Astrocyte (in vitro differentiated cells and primary cell): Measurements from ENCODE around the gene FBXL16. TPM values are rescaled to one million over a fixed set of nuclear protein-coding genes. Genes with fewer than 3 reads are reported as not detected.
A peak's percentile ranks its signal among the peaks of the same experiment; 100 is the strongest.

Experiments
- DNase-seq: peaks from one replicate; pipeline ENCODE4 v3.0.0-alpha.2; 2010; ENCODE audit warnings: low read depth
- FAIRE-seq: peaks from 2 replicates; lab custom pipeline; 2011; peaks lifted over from hg19 to GRCh38; lab: Jason Lieb, UNC
- H2AFZ ChIP-seq: 2 replicates; pipeline ENCODE4 v1.6.0; 2012; ENCODE audit warnings: low read depth, low read length, inconsistent platforms
- H3K27ac ChIP-seq: 2 replicates; pipeline ENCODE4 v1.5.1; 2011; ENCODE audit warnings: low read depth, low read length, inconsistent platforms
- H3K27me3 ChIP-seq: 2 replicates; pipeline ENCODE4 v1.6.0; 2011; ENCODE audit warnings: low read length, inconsistent platforms; ENCODE audit not compliant: insufficient read depth
- H3K36me3 ChIP-seq: 2 replicates; pipeline ENCODE4 v1.5.1; 2011; ENCODE audit warnings: low read length, inconsistent platforms; ENCODE audit not compliant: insufficient read depth
- H3K4me1 ChIP-seq: 2 replicates; pipeline ENCODE4 v1.5.1; 2011; ENCODE audit warnings: low read length, inconsistent platforms; ENCODE audit not compliant: insufficient read depth
- H3K4me2 ChIP-seq: 2 replicates; pipeline ENCODE4 v1.6.0; 2012; ENCODE audit warnings: low read length, inconsistent platforms
- H3K4me3 ChIP-seq: 2 replicates; pipeline ENCODE4 v1.5.1; 2011; ENCODE audit warnings: low read depth, mild to moderate bottlenecking, low read length, inconsistent platforms; ENCODE audit not compliant: insufficient read depth
- H3K79me2 ChIP-seq: 2 replicates; pipeline ENCODE4 v1.6.0; 2012; ENCODE audit warnings: mild to moderate bottlenecking, low read length, inconsistent platforms; ENCODE audit not compliant: insufficient read depth
- H3K9ac ChIP-seq: 2 replicates; pipeline ENCODE4 v1.6.0; 2012; ENCODE audit warnings: mild to moderate bottlenecking, low read length, inconsistent platforms
- H3K9me3 ChIP-seq: 2 replicates; pipeline ENCODE4 v1.5.1; 2012; ENCODE audit warnings: low read depth, mild to moderate bottlenecking, low read length, inconsistent platforms; ENCODE audit not compliant: insufficient read depth
- H4K20me1 ChIP-seq: 2 replicates; pipeline ENCODE4 v1.6.0; 2012; ENCODE audit warnings: low read length, inconsistent platforms; ENCODE audit not compliant: insufficient read depth
- H3K27ac Mint-ChIP-seq: one replicate; pipeline ENCODE4 v1.8.0; 2021; ENCODE audit warnings: mild to moderate bottlenecking, mixed read lengths; ENCODE audit not compliant: unreplicated experiment
- H3K27me3 Mint-ChIP-seq: one replicate; pipeline ENCODE4 v1.8.0; 2021; ENCODE audit warnings: low read depth, mixed read lengths; ENCODE audit not compliant: unreplicated experiment
- H3K36me3 Mint-ChIP-seq: one replicate; pipeline ENCODE4 v1.8.0; 2021; ENCODE audit warnings: low read depth, mixed read lengths; ENCODE audit not compliant: unreplicated experiment
- H3K4me1 Mint-ChIP-seq: one replicate; pipeline ENCODE4 v1.8.0; 2021; ENCODE audit warnings: low read depth, mixed read lengths; ENCODE audit not compliant: unreplicated experiment
- H3K4me3 Mint-ChIP-seq: one replicate; pipeline ENCODE4 v1.8.0; 2021; ENCODE audit warnings: mild to moderate bottlenecking, moderate library complexity, mixed read lengths; ENCODE audit not compliant: unreplicated experiment
- H3K9me3 Mint-ChIP-seq: one replicate; pipeline ENCODE4 v1.8.0; 2021; ENCODE audit warnings: mild to moderate bottlenecking, mixed read lengths; ENCODE audit not compliant: unreplicated experiment
- EZH2 ChIP-seq: IDR thresholded peaks from 2 replicates; pipeline ENCODE4 v1.6.1; 2012; ENCODE audit warnings: mild to moderate bottlenecking, low read length, inconsistent platforms; ENCODE audit not compliant: insufficient read depth
- total RNA-seq: library from RNA; stranded (reverse); gene quantifications from 2 replicates; pipeline ENCODE4 v1.2.1, GENCODE V29; 2021
- TF ChIP-seq, protein P1 (sequence below): IDR thresholded peaks from 2 replicates; pipeline ENCODE4 v1.5.1; 2011; ENCODE audit warnings: low read depth, mild to moderate bottlenecking, inconsistent platforms, low read length, moderate library complexity; ENCODE audit not compliant: insufficient read depth

Gene FBXL16
- total RNA-seq, 1 donor from 2014 or later, result 5.2 TPM

DNA sequence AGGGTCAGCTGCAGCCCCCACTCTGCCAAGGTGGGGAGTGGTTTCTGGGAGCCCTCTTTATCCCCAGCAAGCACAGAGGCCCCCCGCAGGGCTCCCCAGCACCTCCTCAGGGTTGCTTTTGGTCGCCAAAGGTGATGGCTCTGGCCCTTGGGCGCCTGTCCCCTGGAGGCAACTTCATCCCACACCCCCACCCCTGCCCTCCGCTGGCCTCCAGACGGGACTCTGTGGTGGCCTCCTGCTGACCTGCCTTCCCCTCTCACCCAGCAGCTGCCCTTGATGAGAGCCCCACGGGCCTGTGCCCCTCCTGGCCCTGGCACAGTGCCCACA is 45.5 kb downstream of the FBXL16 start:
- H3K9me3 ChIP-seq, result no peaks in the 10 kb centered on the region
- no peak overlapping the region for H3K4me3 ChIP-seq
- no peak overlapping the region for H3K27ac Mint-ChIP-seq
- no peak overlapping the region for H3K4me2 ChIP-seq
- DNase-seq (no peak), FAIRE-seq (no peak)
- H3K79me2 ChIP-seq, result no peaks in the 10 kb centered on the region
- H3K27me3 Mint-ChIP-seq, result no peaks in the 10 kb centered on the region
- no peaks in the 10 kb centered on the region for H3K27me3 ChIP-seq
- no peaks in the 10 kb centered on the region for H3K4me1 Mint-ChIP-seq
- no peaks in the 10 kb centered on the region for H4K20me1 ChIP-seq
- no peaks in the 10 kb centered on the region for H3K4me1 ChIP-seq
- H3K36me3 ChIP-seq, result no peaks in the 10 kb centered on the region
- no peak overlapping the region for H3K9ac ChIP-seq
- no peaks in the 10 kb centered on the region for H3K9me3 Mint-ChIP-seq
- no peak overlapping the region for H3K27ac ChIP-seq
- H2AFZ ChIP-seq, result peak overlapping the region; percentile 47
- TF ChIP-seq, protein P1, sequence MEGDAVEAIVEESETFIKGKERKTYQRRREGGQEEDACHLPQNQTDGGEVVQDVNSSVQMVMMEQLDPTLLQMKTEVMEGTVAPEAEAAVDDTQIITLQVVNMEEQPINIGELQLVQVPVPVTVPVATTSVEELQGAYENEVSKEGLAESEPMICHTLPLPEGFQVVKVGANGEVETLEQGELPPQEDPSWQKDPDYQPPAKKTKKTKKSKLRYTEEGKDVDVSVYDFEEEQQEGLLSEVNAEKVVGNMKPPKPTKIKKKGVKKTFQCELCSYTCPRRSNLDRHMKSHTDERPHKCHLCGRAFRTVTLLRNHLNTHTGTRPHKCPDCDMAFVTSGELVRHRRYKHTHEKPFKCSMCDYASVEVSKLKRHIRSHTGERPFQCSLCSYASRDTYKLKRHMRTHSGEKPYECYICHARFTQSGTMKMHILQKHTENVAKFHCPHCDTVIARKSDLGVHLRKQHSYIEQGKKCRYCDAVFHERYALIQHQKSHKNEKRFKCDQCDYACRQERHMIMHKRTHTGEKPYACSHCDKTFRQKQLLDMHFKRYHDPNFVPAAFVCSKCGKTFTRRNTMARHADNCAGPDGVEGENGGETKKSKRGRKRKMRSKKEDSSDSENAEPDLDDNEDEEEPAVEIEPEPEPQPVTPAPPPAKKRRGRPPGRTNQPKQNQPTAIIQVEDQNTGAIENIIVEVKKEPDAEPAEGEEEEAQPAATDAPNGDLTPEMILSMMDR, result no peak
- no peak for TF ChIP-seq EZH2
- H3K36me3 Mint-ChIP-seq, result peaks cover 2% of the 10 kb centered on the region
- H3K4me3 Mint-ChIP-seq, result no peak overlapping the region

DNA sequence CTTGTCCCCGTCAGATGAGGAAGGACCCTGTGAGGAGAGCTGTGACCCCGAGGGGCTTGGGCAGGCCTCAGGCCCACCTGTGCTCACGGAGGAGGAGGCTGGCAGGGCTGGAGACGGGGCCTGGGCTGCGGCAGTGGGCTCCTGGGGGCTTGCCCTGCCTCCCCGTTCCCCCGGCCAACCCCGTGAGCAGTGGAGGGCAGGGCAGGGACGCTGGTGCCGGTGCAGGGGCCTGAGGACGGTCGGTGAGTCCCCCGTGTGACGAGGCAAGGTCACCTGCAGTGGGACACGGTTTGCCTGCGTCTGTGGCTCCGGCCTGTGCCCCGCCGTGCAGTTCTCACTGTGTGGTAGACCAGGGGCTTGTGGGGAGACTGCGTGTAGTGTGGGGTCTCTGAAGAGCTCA is 46.0 kb downstream of the FBXL16 start:
- Mint-ChIP-seq H3K4me1 (no peaks in the 10 kb centered on the region), H3K36me3 (peaks cover 2% of the 10 kb centered on the region)
- no peak for DNase-seq

More for the DNA sequence above, 46.0 kb downstream of the FBXL16 start:
- no peak overlapping the region for H2AFZ ChIP-seq
- no peak overlapping the region for H3K4me3 ChIP-seq
- H3K27ac Mint-ChIP-seq, result no peak overlapping the region
- TF ChIP-seq, protein P1, result no peak
- no peak for TF ChIP-seq EZH2
- no peak overlapping the region for H3K27ac ChIP-seq
- H3K27me3 Mint-ChIP-seq, result no peaks in the 10 kb centered on the region
- no peaks in the 10 kb centered on the region for H3K4me1 ChIP-seq
- H3K9ac ChIP-seq, result no peak overlapping the region
- no peaks in the 10 kb centered on the region for H3K36me3 ChIP-seq
- H3K27me3 ChIP-seq, result no peaks in the 10 kb centered on the region
- H3K9me3 ChIP-seq, result no peaks in the 10 kb centered on the region
- no peaks in the 10 kb centered on the region for H4K20me1 ChIP-seq
- no peak overlapping the region for H3K4me2 ChIP-seq
- H3K9me3 Mint-ChIP-seq, result no peaks in the 10 kb centered on the region
- H3K79me2 ChIP-seq, result no peaks in the 10 kb centered on the region
- no peak overlapping the region for H3K4me3 Mint-ChIP-seq
- no peak for FAIRE-seq
